Cortex of kidney (tissue), 1 donor: ENCODE data around the gene YARS2.
"Not testable (repeated sequence)": the region's sequence is repeated elsewhere in the genome, so short reads cannot be mapped to it uniquely, and the experiment has no call there.

ENCODE experiments used
- DNase-seq: peaks from one replicate; lab custom pipeline; 2025; lab: John Stamatoyannopoulos, UW

YARS2 gene

GRCh38 chr12:32743264-32743663, 12.4 kb downstream of the YARS2 start:
- DNase-seq = no peak

GRCh38 chr12:32742133-32742532, 13.6 kb downstream of the YARS2 start:
- DNase-seq = no peak

GRCh38 chr12:32739279-32739678, 16.4 kb downstream of the YARS2 start:
- DNase-seq = no peak

GRCh38 chr12:32737715-32738114, 18.0 kb downstream of the YARS2 start:
- no peak for DNase-seq

- no peak for DNase-seq
These were observed 19.3 kb downstream of the YARS2 start for GRCh38 chr12:32736445-32736844.

- DNase-seq = no peak
These were observed 20.7 kb downstream of the YARS2 start for GRCh38 chr12:32734952-32735351.

GRCh38 chr12:32727237-32727636, 28.5 kb downstream of the YARS2 start:
- DNase-seq = no peak

- DNase-seq = no peak
These were observed 29.4 kb downstream of the YARS2 start for GRCh38 chr12:32726286-32726685.

- DNase-seq = not testable (repeated sequence)
These were observed 30.4 kb downstream of the YARS2 start for GRCh38 chr12:32725308-32725707.

- DNase-seq = no peak
These were observed 36.8 kb downstream of the YARS2 start for GRCh38 chr12:32718926-32719325.

- DNase-seq = no peak
These were observed 40.9 kb downstream of the YARS2 start for GRCh38 chr12:32714772-32715171.

GRCh38 chr12:32708926-32709325, 46.8 kb downstream of the YARS2 start:
- no peak for DNase-seq

GRCh38 chr12:32706335-32707024, 49.2 kb downstream of the YARS2 start:
- DNase-seq = no peak

- DNase-seq = no peak
These were observed 49.9 kb downstream of the YARS2 start for GRCh38 chr12:32705783-32706182.

- no peak for DNase-seq
These were observed 52.8 kb downstream of the YARS2 start for GRCh38 chr12:32702946-32703345.

- DNase-seq = no peak
These were observed 53.2 kb downstream of the YARS2 start for GRCh38 chr12:32702473-32702872.

GRCh38 chr12:32699437-32699836, 56.3 kb downstream of the YARS2 start:
- DNase-seq = not testable (repeated sequence)

GRCh38 chr12:32698285-32698684, 57.4 kb downstream of the YARS2 start:
- no peak for DNase-seq

- DNase-seq = no peak
These were observed 58.3 kb downstream of the YARS2 start for GRCh38 chr12:32697445-32697844.
